GM21381 (cell line): ENCODE results near the gene ADO.

ENCODE experiments used
- ATAC-seq: cut with Tn5 transposase; IDR thresholded peaks from one replicate; pipeline ENCODE4 v1.9.1; 2021; ENCODE audit warnings: mild to moderate bottlenecking, moderate library complexity; ENCODE audit not compliant: unreplicated experiment

Gene ADO

GRCh38 chr10:62792261-62792660 lies 12.3 kb upstream of the ADO start:
- ATAC-seq = no peak

GRCh38 chr10:62794306-62794705 lies 10.2 kb upstream of the ADO start:
- ATAC-seq = no peak

GRCh38 chr10:62795100-62795499 lies 9.4 kb upstream of the ADO start:
- no peak for ATAC-seq

GRCh38 chr10:62795762-62796161 lies 8.8 kb upstream of the ADO start:
- ATAC-seq = no peak

GRCh38 chr10:62796896-62797295 lies 7.6 kb upstream of the ADO start:
- ATAC-seq = no peak

- no peak for ATAC-seq
These were observed 2.6 kb upstream of the ADO start for GRCh38 chr10:62801871-62802270.

GRCh38 chr10:62803724-62804355 lies 680 bp upstream of the ADO start:
- ATAC-seq = no peak

- peak; percentile 10 for ATAC-seq
These were observed 945 bp downstream of the ADO start for GRCh38 chr10:62805231-62806099.

GRCh38 chr10:62806251-62806650 lies 1.7 kb downstream of the ADO start:
- ATAC-seq = no peak

GRCh38 chr10:62810156-62810902 lies 5.8 kb downstream of the ADO start:
- no peak for ATAC-seq

- ATAC-seq = peak; percentile 31
These were observed 6.8 kb downstream of the ADO start for GRCh38 chr10:62811159-62811875.

GRCh38 chr10:62812672-62813439 lies 8.3 kb downstream of the ADO start:
- no peak for ATAC-seq

GRCh38 chr10:62813453-62813852 lies 8.9 kb downstream of the ADO start:
- ATAC-seq = no peak

- ATAC-seq = no peak
These were observed 9.5 kb downstream of the ADO start for GRCh38 chr10:62813981-62814380.

- ATAC-seq = no peak
These were observed 10.3 kb downstream of the ADO start for GRCh38 chr10:62814756-62815380.

GRCh38 chr10:62815381-62816075 lies 11.0 kb downstream of the ADO start:
- no peak for ATAC-seq

- ATAC-seq = no peak
These were observed 11.5 kb downstream of the ADO start for GRCh38 chr10:62816076-62816330.

- peak; percentile 69 for ATAC-seq
These were observed 12.0 kb downstream of the ADO start, which contains the start of gene EGR2 for GRCh38 chr10:62816331-62817120. TSS of gene EGR2 (minus strand) at chr10:62816366. CDS start at chr10:62816029, 337 bp downstream.
